HG02678 (cell line): ENCODE measurements around the gene EXOC3L4.

Experiments used
- ATAC-seq: cut with Tn5 transposase; IDR thresholded peaks from one replicate; pipeline ENCODE4 v1.9.1; 2021; ENCODE audit warnings: mild to moderate bottlenecking, moderate library complexity; ENCODE audit not compliant: unreplicated experiment

The EXOC3L4 gene

GRCh38 chr14:103130017-103130764, 35.7 kb downstream of the EXOC3L4 start:
- no peak for ATAC-seq

GRCh38 chr14:103130965-103131364, 36.4 kb downstream of the EXOC3L4 start:
- ATAC-seq = no peak

- ATAC-seq = no peak
These were observed 37.1 kb downstream of the EXOC3L4 start for GRCh38 chr14:103131580-103131979.

GRCh38 chr14:103132381-103133209, 38.1 kb downstream of the EXOC3L4 start:
- ATAC-seq = no peak

GRCh38 chr14:103133210-103134140, 39.0 kb downstream of the EXOC3L4 start:
- ATAC-seq = no peak

GRCh38 chr14:103134405-103134804, 39.9 kb downstream of the EXOC3L4 start:
- no peak for ATAC-seq

DNA sequence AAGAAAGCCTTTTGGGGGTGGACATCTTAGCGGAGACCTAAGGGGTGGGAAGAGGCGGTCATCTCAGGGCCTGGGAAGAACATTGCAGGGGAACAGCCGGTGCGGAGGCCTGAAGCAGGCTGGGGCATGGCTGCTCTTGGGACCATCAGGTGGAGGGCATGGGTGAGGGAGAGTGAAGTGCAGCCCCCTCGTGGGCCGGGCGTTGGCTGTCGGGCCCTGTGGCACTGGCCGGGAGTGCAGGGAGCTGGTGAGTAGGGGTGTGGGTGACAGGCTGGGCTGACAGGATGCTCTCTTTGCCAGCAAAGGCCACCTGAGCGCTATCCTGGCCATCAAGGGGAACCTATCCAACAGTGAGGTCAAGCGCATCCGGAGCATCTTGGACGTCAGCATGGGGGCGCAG, 40.4 kb downstream of the EXOC3L4 start:
- ATAC-seq = no peak

GRCh38 chr14:103135333-103136260, 41.1 kb downstream of the EXOC3L4 start:
- ATAC-seq = no peak

DNA sequence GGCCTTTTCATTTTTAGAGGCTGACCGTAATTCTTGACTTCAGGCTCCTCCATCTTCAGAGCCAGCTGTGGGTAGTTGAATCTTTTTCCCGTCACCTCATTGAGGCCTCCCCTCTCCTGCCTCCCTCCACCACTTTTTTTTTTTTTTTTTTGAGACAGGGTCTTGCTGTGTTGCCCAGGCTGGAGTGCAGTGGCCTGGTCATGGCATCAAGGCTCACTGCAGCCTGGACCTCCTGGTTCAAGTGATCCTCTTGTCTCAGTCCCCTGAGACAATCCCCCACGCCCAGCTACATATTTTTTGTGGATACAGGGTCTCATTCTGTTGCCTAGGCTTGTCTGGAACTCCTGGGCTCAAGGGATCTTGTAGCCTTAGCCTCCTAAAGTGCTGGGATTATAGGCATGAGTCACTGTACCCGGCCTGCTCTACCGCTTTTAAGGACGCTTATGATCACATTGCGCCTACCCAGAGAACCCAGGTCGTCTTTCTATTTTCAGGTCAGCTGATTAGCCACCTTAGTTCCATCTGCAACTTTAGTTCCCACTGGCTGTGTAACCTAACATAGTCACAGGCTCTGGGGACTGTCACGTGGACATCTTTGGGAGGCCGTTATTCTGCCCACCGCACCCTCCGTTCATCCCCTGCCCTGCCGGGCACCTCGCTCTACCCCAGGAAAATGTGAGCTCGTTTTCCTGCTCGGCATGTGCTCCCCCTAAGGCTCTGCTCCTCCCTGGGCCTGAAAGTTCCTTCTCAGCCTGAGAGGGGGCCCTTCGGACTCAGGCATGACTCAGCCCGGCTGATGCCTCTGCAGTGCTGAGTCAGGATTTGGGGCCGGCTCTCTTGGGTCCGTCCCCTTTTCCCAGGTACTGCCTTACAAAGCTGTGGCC, 42.1 kb downstream of the EXOC3L4 start:
- ATAC-seq = no peak

- no peak for ATAC-seq
These were observed 43.3 kb downstream of the EXOC3L4 start for GRCh38 chr14:103137689-103138300.

DNA sequence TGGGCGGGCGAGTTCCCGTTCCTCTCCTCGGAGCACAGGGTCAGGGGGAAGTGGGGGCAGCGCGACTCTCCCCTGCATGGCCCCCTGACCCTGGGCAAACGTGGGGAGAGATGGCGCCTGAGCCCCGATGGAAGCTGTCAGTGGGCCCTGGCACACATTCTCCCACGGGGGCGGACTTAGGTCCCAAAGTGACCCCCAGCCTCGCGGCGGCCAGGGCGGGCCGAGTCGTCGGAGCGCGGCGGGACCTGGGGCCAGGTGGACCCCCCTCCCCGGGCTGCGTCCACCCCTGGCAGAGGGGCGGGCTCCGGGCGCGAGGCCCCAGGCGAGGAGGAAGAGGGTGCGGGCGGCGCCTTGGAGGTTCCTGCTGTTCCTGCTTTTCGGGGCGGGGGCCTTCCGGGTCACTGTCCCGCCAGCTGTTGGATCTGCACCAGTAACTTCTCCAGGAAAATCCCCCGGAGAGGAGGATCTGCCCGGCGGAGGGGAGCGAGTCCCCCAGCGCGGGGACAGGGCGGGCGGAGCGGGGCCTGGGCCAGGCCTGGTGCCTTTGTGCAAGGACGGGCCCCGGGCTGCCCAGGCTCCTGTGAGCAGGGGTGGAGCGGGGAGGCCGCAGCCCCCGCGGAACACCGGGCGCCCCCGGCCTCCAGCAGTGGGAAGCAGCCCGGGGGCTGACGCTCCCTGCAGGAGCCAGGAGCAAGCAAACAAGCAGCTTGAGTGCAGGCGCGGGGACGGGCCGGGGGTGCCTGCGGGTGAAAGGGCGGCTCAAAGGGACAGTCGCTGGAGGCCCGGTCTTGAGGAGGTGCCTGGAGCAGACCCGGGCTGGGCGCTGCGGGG, 44.0 kb downstream of the EXOC3L4 start:
- ATAC-seq = no peak

- ATAC-seq = no peak
These were observed 44.9 kb downstream of the EXOC3L4 start for GRCh38 chr14:103139132-103140025.

GRCh38 chr14:103140316-103141109, 46.0 kb downstream of the EXOC3L4 start:
- ATAC-seq = peak; percentile 81

DNA sequence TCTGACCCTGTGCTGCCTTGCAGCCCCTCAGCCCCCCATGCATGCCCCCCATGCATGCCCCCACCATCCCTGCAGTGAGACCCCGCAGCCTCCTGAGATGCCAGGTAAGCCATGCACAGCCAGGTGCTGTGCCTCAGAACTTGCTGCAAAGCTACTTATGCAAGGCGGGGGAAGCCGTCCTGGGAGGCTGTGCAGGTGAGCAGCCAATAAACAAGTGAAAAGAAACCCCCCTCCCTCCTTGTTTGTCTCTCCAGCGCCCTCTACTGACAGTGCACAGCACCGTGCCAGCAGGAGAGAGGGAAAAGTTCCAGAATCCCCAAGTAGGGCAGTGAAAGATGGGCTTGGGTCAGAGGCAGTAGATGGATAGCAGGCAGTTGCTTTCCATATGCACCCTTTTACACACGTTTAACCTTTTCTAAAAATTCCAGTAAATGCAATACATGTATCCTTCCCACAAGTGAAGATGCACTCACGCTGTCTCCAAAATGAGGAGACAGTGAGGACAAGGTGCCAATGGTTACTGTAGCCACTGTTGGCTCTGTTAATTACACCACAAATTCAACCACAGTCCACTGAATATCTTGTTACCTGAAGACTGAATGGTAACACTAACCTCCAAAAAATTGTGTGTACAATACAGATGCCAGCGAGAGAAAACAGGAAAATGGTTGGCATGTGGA, 46.7 kb downstream of the EXOC3L4 start:
- peak; percentile 15 for ATAC-seq

DNA sequence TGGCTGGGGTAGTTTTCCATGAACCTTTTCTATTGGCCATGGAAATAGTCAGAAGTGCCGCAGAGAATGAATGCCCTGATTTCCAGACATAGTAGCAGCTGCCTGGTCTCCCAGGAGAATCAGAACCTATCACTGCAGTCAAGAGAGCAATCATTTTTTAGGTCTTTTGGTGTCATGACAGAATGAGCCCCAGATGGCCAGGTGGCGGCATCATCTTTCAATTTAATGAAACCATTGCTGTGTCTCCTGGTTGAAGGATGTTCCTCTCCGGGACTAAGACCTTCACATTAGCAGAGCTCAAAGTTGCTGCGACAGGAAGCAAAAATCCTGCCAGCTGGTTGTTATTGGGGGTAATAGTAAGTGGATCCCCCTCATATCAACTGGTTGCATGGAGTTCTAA, 47.5 kb downstream of the EXOC3L4 start:
- no peak for ATAC-seq
